ENCODE data around the gene DGKD. TPM values are rescaled to one million over a fixed set of nuclear protein-coding genes. Genes with fewer than 3 reads are reported as not detected.

DGKD gene
- total and polyA plus RNA-seq, 2 donors (not counting 1 experiment from before 2014, with no cell fraction given), result 224 to 396 TPM

DNA sequence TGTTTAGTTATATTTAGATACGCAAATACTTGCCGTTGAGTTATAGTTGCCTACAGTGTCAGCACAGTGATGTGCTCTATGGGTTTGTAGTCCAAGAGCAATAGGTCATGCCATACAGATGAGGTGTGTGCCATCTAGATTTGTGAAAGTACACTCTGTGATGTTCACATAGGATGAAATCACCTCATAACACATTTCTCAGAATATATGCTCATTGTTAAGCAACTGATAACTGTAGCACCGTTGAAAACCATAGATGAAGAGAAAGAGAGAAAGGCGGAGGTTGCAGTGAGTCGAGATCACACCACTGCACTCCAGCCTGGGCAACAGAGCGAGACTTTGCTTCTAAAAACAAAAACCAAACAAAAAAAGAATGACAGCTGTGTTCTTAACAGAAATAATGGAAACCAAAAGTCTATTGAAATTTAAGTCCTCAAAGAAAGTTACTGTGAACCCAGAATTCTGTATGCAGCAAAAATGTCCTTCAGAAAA lies 9.5 kb downstream of the DGKD start:
- peaks cover 14 to 20% of the 10 kb centered on the region in 2 experiments for H3K36me3 ChIP-seq (replicated peaks in 1 of 2; ENCODE audit: control extremely low read depth in 1 of 2, control insufficient read depth in 1 of 2, extremely low read depth in 1 of 2, insufficient read depth in 2 of 2, low read length in 1 of 2)
- CTCF ChIA-PET, result no interaction called here
- no peak overlapping the region for H3K4me2 ChIP-seq (replicated peaks; ENCODE audit: low read depth, low read length, poor library complexity, severe bottlenecking)
- POLR2A ChIA-PET, result no interaction called here
- DNase-seq (no peak), ATAC-seq (ENCODE audit: low read depth) (no peak)
- no peak overlapping the region for H3K9ac ChIP-seq (ENCODE audit: low read length)
- peaks cover 73% of the 10 kb centered on the region for H3K4me1 Mint-ChIP-seq
- peak overlapping the region; percentile 31 for H2AFZ ChIP-seq (ENCODE audit: insufficient read depth, low read depth, low read length, poor library complexity, severe bottlenecking)
- H3K79me2 ChIP-seq (ENCODE audit: control insufficient read depth, insufficient read depth, low read length), result peaks cover 100% of the 10 kb centered on the region
- H3K27me3 ChIP-seq (replicated peaks in 1 of 4; ENCODE audit: control extremely low read depth in 1 of 4, control insufficient read depth in 3 of 4, insufficient read depth in 4 of 4, low read length in 3 of 4), result no peaks in the 10 kb centered on the region
- TF ChIP-seq EZH2 (IDR thresholded peaks at IDR 0.05; ENCODE audit: borderline replicate concordance, insufficient read depth, low read depth, low read length, poor library complexity, severe bottlenecking) (no peak), CTCF (IDR thresholded peaks at IDR 0.05) (no peak)
- intact Hi-C loops (cut with micrococcal nuclease), result no loop called here
- H3K27ac Mint-ChIP-seq, result peak overlapping the region; percentile 76
- H3K4me3 ChIP-seq (ENCODE audit: control extremely low read depth in 1 of 5, extremely low read depth in 1 of 5, insufficient read depth in 1 of 5, low read depth in 2 of 5, low read length in 4 of 5), result peak overlapping the region in 1 of 5 experiments; percentile 2
- H3K4me3 Mint-ChIP-seq, result peak overlapping the region; percentile 35
- peak overlapping the region; percentile 28 to 72 for H3K27ac ChIP-seq (ENCODE audit: low read length in 2 of 2)
- H4K20me1 ChIP-seq (ENCODE audit: control insufficient read depth, insufficient read depth, low read length, poor library complexity, severe bottlenecking), result peaks cover 21% of the 10 kb centered on the region
- no peaks in the 10 kb centered on the region for H3K27me3 Mint-ChIP-seq
- no CpG with 5 or more reads among the region's 6 CpGs for WGBS (ENCODE audit: insufficient coverage)
- H3K4me1 ChIP-seq (ENCODE audit: control insufficient read depth in 2 of 2, insufficient read depth in 2 of 2, low read length in 2 of 2), result peaks cover 50 to 67% of the 10 kb centered on the region in 2 donors
- peaks cover 6 to 15% (median 15%) of the 10 kb centered on the region in 3 donors for H3K9me3 ChIP-seq (ENCODE audit: control extremely low read depth in 1 of 3, control insufficient read depth in 2 of 3, insufficient read depth in 1 of 3, low read length in 2 of 3)
- peaks cover 11% of the 10 kb centered on the region for H3K9me3 Mint-ChIP-seq (ENCODE audit: insufficient read depth)

GRCh38 chr2:233365861-233366520 lies 11.7 kb downstream of the DGKD start:
- Histone ChIP-seq H3K4me1 (ENCODE audit: control insufficient read depth in 2 of 2, insufficient read depth in 2 of 2, low read length in 2 of 2) (peaks cover 50 to 64% of the 10 kb centered on the region in 2 donors), H3K4me2 (replicated peaks; ENCODE audit: low read depth, low read length, poor library complexity, severe bottlenecking) (no peak overlapping the region), H3K27me3 (replicated peaks in 1 of 4; ENCODE audit: control extremely low read depth in 1 of 4, control insufficient read depth in 3 of 4, insufficient read depth in 4 of 4, low read length in 3 of 4) (no peaks in the 10 kb centered on the region), H3K9ac (ENCODE audit: low read length) (no peak overlapping the region), H3K9me3 (ENCODE audit: control extremely low read depth in 1 of 3, control insufficient read depth in 2 of 3, insufficient read depth in 1 of 3, low read length in 2 of 3) (peaks cover 6 to 15% (median 15%) of the 10 kb centered on the region in 3 donors), H3K27ac (ENCODE audit: low read length in 2 of 2) (peak overlapping the region; percentile 0 to 52), H2AFZ (ENCODE audit: insufficient read depth, low read depth, low read length, poor library complexity, severe bottlenecking) (no peak overlapping the region), H3K4me3 (ENCODE audit: control extremely low read depth in 1 of 5, extremely low read depth in 1 of 5, insufficient read depth in 1 of 5, low read depth in 2 of 5, low read length in 4 of 5) (no peak overlapping the region), H4K20me1 (ENCODE audit: control insufficient read depth, insufficient read depth, low read length, poor library complexity, severe bottlenecking) (peaks cover 42% of the 10 kb centered on the region), H3K36me3 (replicated peaks in 1 of 2; ENCODE audit: control extremely low read depth in 1 of 2, control insufficient read depth in 1 of 2, extremely low read depth in 1 of 2, insufficient read depth in 2 of 2, low read length in 1 of 2) (peaks cover 14 to 20% of the 10 kb centered on the region in 2 experiments), H3K79me2 (ENCODE audit: control insufficient read depth, insufficient read depth, low read length) (peaks cover 100% of the 10 kb centered on the region)
- Mint-ChIP-seq H3K27ac (peak overlapping the region; percentile 87), H3K27me3 (no peaks in the 10 kb centered on the region), H3K9me3 (ENCODE audit: insufficient read depth) (peaks cover 11% of the 10 kb centered on the region), H3K4me1 (peaks cover 74% of the 10 kb centered on the region), H3K4me3 (no peak overlapping the region)
- TF ChIP-seq EZH2 (IDR thresholded peaks at IDR 0.05; ENCODE audit: borderline replicate concordance, insufficient read depth, low read depth, low read length, poor library complexity, severe bottlenecking) (no peak), CTCF (IDR thresholded peaks at IDR 0.05) (no peak)
- no peak for ATAC-seq (ENCODE audit: low read depth)
- DNase-seq, result no peak
- CTCF ChIA-PET, result interaction anchor here (0.7 to 2.3 kb wide), 4 partner anchors 26 to 115 kb away, joined by 3 to 7 read pairs (median 4); no protein-coding TSS in a partner anchor
- POLR2A ChIA-PET, result interaction anchor here (0.6 to 1.7 kb wide), 2 partner anchors 9 to 10 kb away, joined by 3 to 4 read pairs; no protein-coding TSS in a partner anchor
- 90% methylated on average over 5 of the region's 6 CpGs for WGBS (ENCODE audit: insufficient coverage)
- intact Hi-C loops (cut with micrococcal nuclease), result no loop called here
